Measurements from ENCODE around the gene MYLK2.

Gene MYLK2

GRCh38 chr20:31831771-31832306 is 12.7 kb downstream of the MYLK2 start:
- no peak for TF ChIP-seq CREB1 (IDR thresholded peaks at IDR 0.05; ENCODE audit: low read depth)
- TF ChIP-seq USF1 (IDR thresholded peaks at IDR 0.05) = no peak
- TF ChIP-seq REST (IDR thresholded peaks at IDR 0.05; ENCODE audit: low read depth) = no peak
- no peak for TF ChIP-seq TAF1 (IDR thresholded peaks at IDR 0.05; ENCODE audit: low read depth)
- TF ChIP-seq TEAD4 (IDR thresholded peaks at IDR 0.05) = no peak
- TF ChIP-seq ZBTB7A (IDR thresholded peaks at IDR 0.05; ENCODE audit: low read depth) = no peak

GRCh38 chr20:31833130-31833930 is 14.2 kb downstream of the MYLK2 start:
- peak; percentile 59 for TF ChIP-seq RAD21 (IDR thresholded peaks at IDR 0.05; ENCODE audit: low read depth)
- no peak for TF ChIP-seq FOXM1 (IDR thresholded peaks at IDR 0.05; ENCODE audit: borderline replicate concordance, low read depth)

GRCh38 chr20:31833931-31834521 is 14.9 kb downstream of the MYLK2 start:
- TF ChIP-seq TCF12 (IDR thresholded peaks at IDR 0.05; ENCODE audit: low read depth) (no peak), FOXM1 (IDR thresholded peaks at IDR 0.05; ENCODE audit: borderline replicate concordance, low read depth) (no peak), MAX (IDR thresholded peaks at IDR 0.05) (no peak), TEAD4 (IDR thresholded peaks at IDR 0.05) (no peak)

GRCh38 chr20:31835554-31835953 is 16.4 kb downstream of the MYLK2 start:
- TF ChIP-seq TCF12 (IDR thresholded peaks at IDR 0.05; ENCODE audit: low read depth) = no peak
- no peak for TF ChIP-seq FOXM1 (IDR thresholded peaks at IDR 0.05; ENCODE audit: borderline replicate concordance, low read depth)
- no peak for TF ChIP-seq USF1 (IDR thresholded peaks at IDR 0.05)

- TF ChIP-seq TEAD4 (IDR thresholded peaks at IDR 0.05) (peak; percentile 56; the same call in 1 of the 2 replicates), YY1 (IDR thresholded peaks at IDR 0.05; ENCODE audit: low read depth) (no peak), EGR1 (IDR thresholded peaks at IDR 0.05) (no peak), CEBPB (IDR thresholded peaks at IDR 0.05) (no peak; the same call in 1 of the 2 replicates), REST (IDR thresholded peaks at IDR 0.05; ENCODE audit: low read depth) (no peak), FOXM1 (IDR thresholded peaks at IDR 0.05; ENCODE audit: borderline replicate concordance, low read depth) (peak; percentile 58; the same call in 1 of the 2 replicates), TAF1 (IDR thresholded peaks at IDR 0.05; ENCODE audit: low read depth) (no peak), NFIC (IDR thresholded peaks at IDR 0.05) (peak; percentile 82), USF1 (IDR thresholded peaks at IDR 0.05) (no peak), RAD21 (IDR thresholded peaks at IDR 0.05; ENCODE audit: low read depth) (no peak), ZBTB7A (IDR thresholded peaks at IDR 0.05; ENCODE audit: low read depth) (peak; percentile 78; the same call in 1 of the 2 replicates), CREB1 (IDR thresholded peaks at IDR 0.05; ENCODE audit: low read depth) (no peak), EP300 (IDR thresholded peaks at IDR 0.05; ENCODE audit: borderline replicate concordance) (peak; percentile 86), MAX (IDR thresholded peaks at IDR 0.05) (peak; percentile 80), TCF12 (IDR thresholded peaks at IDR 0.05; ENCODE audit: low read depth) (peak; percentile 94)
Measured at GRCh38 chr20:31835977-31836852, 17.1 kb downstream of the MYLK2 start.

Measured in Ishikawa (cell line).